Mammary epithelial cell (primary cell): ENCODE data around the gene VWA1.

ENCODE experiments used
- CTCF ChIP-seq, 2 donors: IDR thresholded peaks in 1 of 2; conservative IDR thresholded peaks in 1 of 2; 2 replicates each; pipeline ENCODE4 v1.5.1; 2011 to 2012; ENCODE audit warnings: inconsistent platforms in 2 of 2, low read length in 2 of 2, mild to moderate bottlenecking in 2 of 2, control low read depth in 1 of 2, low read depth in 1 of 2; ENCODE audit not compliant: insufficient read depth in 1 of 2; ENCODE audit errors: extremely low read depth in 1 of 2
- EZH2 ChIP-seq: IDR thresholded peaks from 2 replicates; pipeline ENCODE4 v1.6.1; 2012; ENCODE audit warnings: low read length, inconsistent platforms, borderline replicate concordance

- TF ChIP-seq CTCF (conservative IDR thresholded peaks at IDR 0.05 in 1 of 2, IDR thresholded peaks at IDR 0.05 in 1 of 2; ENCODE audit: extremely low read depth in 1 of 2, insufficient read depth in 1 of 2, low read depth in 1 of 2, low read length in 2 of 2) (no peak), EZH2 (no peak)
Observed at GRCh38 chr1:1415751-1416150, 19.7 kb upstream of the VWA1 start.
